IPS-18a (cell line): ENCODE data around the gene PRRC2B.

ENCODE experiments used
- H3K27ac ChIP-seq: one replicate; pipeline ENCODE4 v1.5.1; 2013; ENCODE audit warnings: low read length
- H3K27me3 ChIP-seq: one replicate; pipeline ENCODE4 v1.6.1; 2013; ENCODE audit warnings: mild to moderate bottlenecking, low read length; ENCODE audit not compliant: control insufficient read depth, insufficient read depth
- H3K36me3 ChIP-seq: one replicate; pipeline ENCODE4 v1.6.1; 2013; ENCODE audit warnings: low read depth, low read length; ENCODE audit not compliant: control insufficient read depth
- H3K4me1 ChIP-seq: one replicate; pipeline ENCODE4 v1.6.1; 2013; ENCODE audit warnings: low read depth, low read length; ENCODE audit not compliant: control insufficient read depth
- H3K4me3 ChIP-seq: one replicate; pipeline ENCODE4 v1.5.1; 2013; ENCODE audit warnings: low read length
- H3K9ac ChIP-seq: one replicate; pipeline ENCODE4 v1.6.1; 2013; ENCODE audit warnings: mild to moderate bottlenecking, low read length, moderate library complexity
- H3K9me3 ChIP-seq: one replicate; pipeline ENCODE4 v1.6.1; 2013; ENCODE audit warnings: low read depth, low read length; ENCODE audit not compliant: control insufficient read depth

PRRC2B gene

GRCh38 chr9:131417264-131418142, 23.6 kb downstream of the PRRC2B start:
- peaks cover 43% of the 10 kb centered on the region for H3K4me1 ChIP-seq

GRCh38 chr9:131418143-131419025, 24.5 kb downstream of the PRRC2B start:
- H3K4me1 ChIP-seq, result peaks cover 50% of the 10 kb centered on the region
- peaks cover 11% of the 10 kb centered on the region for H3K36me3 ChIP-seq
- H3K27ac ChIP-seq, result no peak overlapping the region
- no peaks in the 10 kb centered on the region for H3K27me3 ChIP-seq
- no peaks in the 10 kb centered on the region for H3K9me3 ChIP-seq
- H3K4me3 ChIP-seq, result no peak overlapping the region
- H3K9ac ChIP-seq, result no peak overlapping the region

More at GRCh38 chr9:131417264-131418142, 23.6 kb downstream of the PRRC2B start:
- no peak overlapping the region for H3K4me3 ChIP-seq
- no peak overlapping the region for H3K27ac ChIP-seq
- H3K9ac ChIP-seq, result no peak overlapping the region
- H3K36me3 ChIP-seq, result peaks cover 11% of the 10 kb centered on the region
- no peaks in the 10 kb centered on the region for H3K9me3 ChIP-seq
- no peaks in the 10 kb centered on the region for H3K27me3 ChIP-seq

GRCh38 chr9:131419026-131419614, 25.2 kb downstream of the PRRC2B start:
- H3K4me1 ChIP-seq, result peaks cover 54% of the 10 kb centered on the region
- no peaks in the 10 kb centered on the region for H3K27me3 ChIP-seq
- no peaks in the 10 kb centered on the region for H3K9me3 ChIP-seq
- peaks cover 11% of the 10 kb centered on the region for H3K36me3 ChIP-seq
- H3K4me3 ChIP-seq, result no peak overlapping the region
- no peak overlapping the region for H3K27ac ChIP-seq
- no peak overlapping the region for H3K9ac ChIP-seq

- peaks cover 54% of the 10 kb centered on the region for H3K4me1 ChIP-seq
- H3K27me3 ChIP-seq, result no peaks in the 10 kb centered on the region
- H3K9me3 ChIP-seq, result no peaks in the 10 kb centered on the region
- H3K9ac ChIP-seq, result no peak overlapping the region
- peaks cover 11% of the 10 kb centered on the region for H3K36me3 ChIP-seq
- no peak overlapping the region for H3K27ac ChIP-seq
- no peak overlapping the region for H3K4me3 ChIP-seq
Measured at GRCh38 chr9:131419716-131420115, 25.8 kb downstream of the PRRC2B start.

- no peaks in the 10 kb centered on the region for H3K9me3 ChIP-seq
- peaks cover 8% of the 10 kb centered on the region for H3K36me3 ChIP-seq
- no peaks in the 10 kb centered on the region for H3K27me3 ChIP-seq
- no peak overlapping the region for H3K9ac ChIP-seq
- H3K27ac ChIP-seq, result no peak overlapping the region
- peaks cover 54% of the 10 kb centered on the region for H3K4me1 ChIP-seq
- no peak overlapping the region for H3K4me3 ChIP-seq
Measured at GRCh38 chr9:131420980-131421624, 27.2 kb downstream of the PRRC2B start.

GRCh38 chr9:131421691-131422090, 27.8 kb downstream of the PRRC2B start:
- Histone ChIP-seq H3K27ac (no peak overlapping the region), H3K36me3 (peaks cover 8% of the 10 kb centered on the region), H3K27me3 (no peaks in the 10 kb centered on the region), H3K9me3 (no peaks in the 10 kb centered on the region), H3K9ac (no peak overlapping the region), H3K4me3 (no peak overlapping the region), H3K4me1 (peaks cover 54% of the 10 kb centered on the region)

GRCh38 chr9:131422241-131422792, 28.4 kb downstream of the PRRC2B start:
- H3K4me3 ChIP-seq, result peak overlapping the region; percentile 9
- no peaks in the 10 kb centered on the region for H3K9me3 ChIP-seq
- no peak overlapping the region for H3K27ac ChIP-seq
- peaks cover 54% of the 10 kb centered on the region for H3K4me1 ChIP-seq
- H3K9ac ChIP-seq, result peak overlapping the region; percentile 3
- H3K36me3 ChIP-seq, result peaks cover 8% of the 10 kb centered on the region
- no peaks in the 10 kb centered on the region for H3K27me3 ChIP-seq

GRCh38 chr9:131423171-131423581, 29.3 kb downstream of the PRRC2B start:
- H3K27ac ChIP-seq, result no peak overlapping the region
- no peaks in the 10 kb centered on the region for H3K27me3 ChIP-seq
- H3K9ac ChIP-seq, result no peak overlapping the region
- H3K9me3 ChIP-seq, result no peaks in the 10 kb centered on the region
- H3K4me1 ChIP-seq, result peaks cover 47% of the 10 kb centered on the region
- H3K4me3 ChIP-seq, result peak overlapping the region; percentile 9
- H3K36me3 ChIP-seq, result peaks cover 4% of the 10 kb centered on the region

GRCh38 chr9:131426545-131426944, 32.7 kb downstream of the PRRC2B start:
- Histone ChIP-seq H3K9me3 (no peaks in the 10 kb centered on the region), H3K27ac (no peak overlapping the region), H3K9ac (no peak overlapping the region), H3K4me3 (no peak overlapping the region), H3K4me1 (peaks cover 16% of the 10 kb centered on the region), H3K36me3 (peaks cover 5% of the 10 kb centered on the region), H3K27me3 (no peaks in the 10 kb centered on the region)

GRCh38 chr9:131429121-131430012, 35.5 kb downstream of the PRRC2B start:
- H3K4me3 ChIP-seq, result no peak overlapping the region
- H3K36me3 ChIP-seq, result peaks cover 29% of the 10 kb centered on the region
- peaks cover 20% of the 10 kb centered on the region for H3K4me1 ChIP-seq
- no peaks in the 10 kb centered on the region for H3K9me3 ChIP-seq
- H3K27me3 ChIP-seq, result no peaks in the 10 kb centered on the region
- H3K9ac ChIP-seq, result no peak overlapping the region
- H3K27ac ChIP-seq, result no peak overlapping the region
